ENCODE measurements around the gene RASD2. TPM values are rescaled to one million over a fixed set of nuclear protein-coding genes. Genes with fewer than 3 reads are reported as not detected.

The RASD2 gene
- total and polyA plus RNA-seq, 2 experiments from 2014 or later: 1.2 to 3.6 TPM

DNA sequence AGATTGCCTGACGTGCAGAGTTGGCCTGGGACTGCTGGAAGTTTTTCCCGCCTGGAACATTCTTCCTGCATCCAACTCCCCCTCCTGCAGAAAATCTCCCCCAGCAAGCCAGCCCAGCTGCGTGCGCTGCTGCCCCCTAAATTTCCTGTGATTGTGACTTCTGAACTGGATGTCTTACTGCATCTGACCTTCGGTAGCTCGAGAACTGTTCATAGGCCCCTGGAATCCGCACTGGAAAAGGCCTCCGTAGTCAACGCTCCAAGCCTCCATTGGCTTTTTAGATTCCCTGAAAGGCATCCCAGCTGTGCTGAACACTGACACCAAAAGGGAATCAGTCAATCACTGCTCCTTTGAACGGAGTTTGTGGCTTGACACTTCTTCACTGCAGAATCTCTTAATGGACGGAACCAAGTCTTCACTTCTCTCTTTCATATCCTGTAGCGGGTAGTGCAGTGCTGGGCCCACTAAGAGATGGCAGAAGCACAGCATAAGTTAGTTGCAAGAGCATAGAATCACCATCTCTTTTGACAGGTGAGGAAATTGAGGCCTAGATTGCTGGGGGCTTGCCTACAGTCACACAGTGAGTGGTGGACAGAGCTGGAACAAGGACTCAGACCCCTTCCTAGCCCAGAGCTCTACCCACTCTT lies 14.2 kb upstream of the RASD2 start:
- Mint-ChIP-seq H3K4me1 (peaks cover 15% of the 10 kb centered on the region), H3K4me3 (no peak overlapping the region), H3K27ac (no peak overlapping the region), H3K36me3 (ENCODE audit: low read depth) (no peaks in the 10 kb centered on the region), H3K27me3 (ENCODE audit: insufficient read depth, low read depth, poor library complexity) (peaks cover 10% of the 10 kb centered on the region), H3K9me3 (0 out of 3 replicates have a peak, but pooled peaks cover 4% of the 10 kb centered on the region)
- Histone ChIP-seq H2AFZ (no peak overlapping the region), H3K9me2 (ENCODE audit: insufficient read depth) (no peaks in the 10 kb centered on the region), H3K27me3 (ENCODE audit: insufficient read depth) (no peaks in the 10 kb centered on the region), H3F3A (replicated peaks; ENCODE audit: low read depth) (no peaks in the 10 kb centered on the region), H3K4me3 (no peak overlapping the region), H3K79me2 (replicated peaks; ENCODE audit: insufficient read depth) (no peaks in the 10 kb centered on the region), H3K4me2 (no peak overlapping the region), H4K20me1 (replicated peaks; ENCODE audit: insufficient read depth) (no peaks in the 10 kb centered on the region), H3K27ac (ENCODE audit: low read depth) (no peak overlapping the region), H3K36me3 (ENCODE audit: insufficient read depth) (no peaks in the 10 kb centered on the region), H3K4me1 (ENCODE audit: insufficient read depth) (no peaks in the 10 kb centered on the region)
- DNase-seq (ENCODE audit: low spot score): no peak
- TF ChIP-seq, protein P1, sequence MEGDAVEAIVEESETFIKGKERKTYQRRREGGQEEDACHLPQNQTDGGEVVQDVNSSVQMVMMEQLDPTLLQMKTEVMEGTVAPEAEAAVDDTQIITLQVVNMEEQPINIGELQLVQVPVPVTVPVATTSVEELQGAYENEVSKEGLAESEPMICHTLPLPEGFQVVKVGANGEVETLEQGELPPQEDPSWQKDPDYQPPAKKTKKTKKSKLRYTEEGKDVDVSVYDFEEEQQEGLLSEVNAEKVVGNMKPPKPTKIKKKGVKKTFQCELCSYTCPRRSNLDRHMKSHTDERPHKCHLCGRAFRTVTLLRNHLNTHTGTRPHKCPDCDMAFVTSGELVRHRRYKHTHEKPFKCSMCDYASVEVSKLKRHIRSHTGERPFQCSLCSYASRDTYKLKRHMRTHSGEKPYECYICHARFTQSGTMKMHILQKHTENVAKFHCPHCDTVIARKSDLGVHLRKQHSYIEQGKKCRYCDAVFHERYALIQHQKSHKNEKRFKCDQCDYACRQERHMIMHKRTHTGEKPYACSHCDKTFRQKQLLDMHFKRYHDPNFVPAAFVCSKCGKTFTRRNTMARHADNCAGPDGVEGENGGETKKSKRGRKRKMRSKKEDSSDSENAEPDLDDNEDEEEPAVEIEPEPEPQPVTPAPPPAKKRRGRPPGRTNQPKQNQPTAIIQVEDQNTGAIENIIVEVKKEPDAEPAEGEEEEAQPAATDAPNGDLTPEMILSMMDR (conservative IDR thresholded peaks at IDR 0.05; ENCODE audit: low read depth in 2 of 2): no peak
- TF ChIP-seq, protein P2, sequence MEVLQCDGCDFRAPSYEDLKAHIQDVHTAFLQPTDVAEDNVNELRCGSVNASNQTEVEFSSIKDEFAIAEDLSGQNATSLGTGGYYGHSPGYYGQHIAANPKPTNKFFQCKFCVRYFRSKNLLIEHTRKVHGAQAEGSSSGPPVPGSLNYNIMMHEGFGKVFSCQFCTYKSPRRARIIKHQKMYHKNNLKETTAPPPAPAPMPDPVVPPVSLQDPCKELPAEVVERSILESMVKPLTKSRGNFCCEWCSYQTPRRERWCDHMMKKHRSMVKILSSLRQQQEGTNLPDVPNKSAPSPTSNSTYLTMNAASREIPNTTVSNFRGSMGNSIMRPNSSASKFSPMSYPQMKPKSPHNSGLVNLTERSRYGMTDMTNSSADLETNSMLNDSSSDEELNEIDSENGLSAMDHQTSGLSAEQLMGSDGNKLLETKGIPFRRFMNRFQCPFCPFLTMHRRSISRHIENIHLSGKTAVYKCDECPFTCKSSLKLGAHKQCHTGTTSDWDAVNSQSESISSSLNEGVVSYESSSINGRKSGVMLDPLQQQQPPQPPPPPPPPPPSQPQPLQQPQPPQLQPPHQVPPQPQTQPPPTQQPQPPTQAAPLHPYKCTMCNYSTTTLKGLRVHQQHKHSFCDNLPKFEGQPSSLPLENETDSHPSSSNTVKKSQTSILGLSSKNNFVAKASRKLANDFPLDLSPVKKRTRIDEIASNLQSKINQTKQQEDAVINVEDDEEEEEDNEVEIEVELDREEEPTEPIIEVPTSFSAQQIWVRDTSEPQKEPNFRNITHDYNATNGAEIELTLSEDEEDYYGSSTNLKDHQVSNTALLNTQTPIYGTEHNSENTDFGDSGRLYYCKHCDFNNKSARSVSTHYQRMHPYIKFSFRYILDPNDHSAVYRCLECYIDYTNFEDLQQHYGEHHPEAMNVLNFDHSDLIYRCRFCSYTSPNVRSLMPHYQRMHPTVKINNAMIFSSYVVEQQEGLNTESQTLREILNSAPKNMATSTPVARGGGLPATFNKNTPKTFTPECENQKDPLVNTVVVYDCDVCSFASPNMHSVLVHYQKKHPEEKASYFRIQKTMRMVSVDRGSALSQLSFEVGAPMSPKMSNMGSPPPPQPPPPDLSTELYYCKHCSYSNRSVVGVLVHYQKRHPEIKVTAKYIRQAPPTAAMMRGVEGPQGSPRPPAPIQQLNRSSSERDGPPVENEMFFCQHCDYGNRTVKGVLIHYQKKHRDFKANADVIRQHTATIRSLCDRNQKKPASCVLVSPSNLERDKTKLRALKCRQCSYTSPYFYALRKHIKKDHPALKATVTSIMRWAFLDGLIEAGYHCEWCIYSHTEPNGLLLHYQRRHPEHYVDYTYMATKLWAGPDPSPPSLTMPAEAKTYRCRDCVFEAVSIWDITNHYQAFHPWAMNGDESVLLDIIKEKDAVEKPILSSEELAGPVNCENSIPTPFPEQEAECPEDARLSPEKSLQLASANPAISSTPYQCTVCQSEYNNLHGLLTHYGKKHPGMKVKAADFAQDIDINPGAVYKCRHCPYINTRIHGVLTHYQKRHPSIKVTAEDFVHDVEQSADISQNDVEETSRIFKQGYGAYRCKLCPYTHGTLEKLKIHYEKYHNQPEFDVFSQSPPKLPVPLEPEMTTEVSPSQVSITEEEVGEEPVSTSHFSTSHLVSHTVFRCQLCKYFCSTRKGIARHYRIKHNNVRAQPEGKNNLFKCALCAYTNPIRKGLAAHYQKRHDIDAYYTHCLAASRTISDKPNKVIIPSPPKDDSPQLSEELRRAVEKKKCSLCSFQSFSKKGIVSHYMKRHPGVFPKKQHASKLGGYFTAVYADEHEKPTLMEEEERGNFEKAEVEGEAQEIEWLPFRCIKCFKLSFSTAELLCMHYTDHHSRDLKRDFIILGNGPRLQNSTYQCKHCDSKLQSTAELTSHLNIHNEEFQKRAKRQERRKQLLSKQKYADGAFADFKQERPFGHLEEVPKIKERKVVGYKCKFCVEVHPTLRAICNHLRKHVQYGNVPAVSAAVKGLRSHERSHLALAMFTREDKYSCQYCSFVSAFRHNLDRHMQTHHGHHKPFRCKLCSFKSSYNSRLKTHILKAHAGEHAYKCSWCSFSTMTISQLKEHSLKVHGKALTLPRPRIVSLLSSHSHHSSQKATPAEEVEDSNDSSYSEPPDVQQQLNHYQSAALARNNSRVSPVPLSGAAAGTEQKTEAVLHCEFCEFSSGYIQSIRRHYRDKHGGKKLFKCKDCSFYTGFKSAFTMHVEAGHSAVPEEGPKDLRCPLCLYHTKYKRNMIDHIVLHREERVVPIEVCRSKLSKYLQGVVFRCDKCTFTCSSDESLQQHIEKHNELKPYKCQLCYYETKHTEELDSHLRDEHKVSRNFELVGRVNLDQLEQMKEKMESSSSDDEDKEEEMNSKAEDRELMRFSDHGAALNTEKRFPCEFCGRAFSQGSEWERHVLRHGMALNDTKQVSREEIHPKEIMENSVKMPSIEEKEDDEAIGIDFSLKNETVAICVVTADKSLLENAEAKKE (CRISPR knock-in tag; IDR thresholded peaks at IDR 0.05): no peak
- TF ChIP-seq, protein P3, sequence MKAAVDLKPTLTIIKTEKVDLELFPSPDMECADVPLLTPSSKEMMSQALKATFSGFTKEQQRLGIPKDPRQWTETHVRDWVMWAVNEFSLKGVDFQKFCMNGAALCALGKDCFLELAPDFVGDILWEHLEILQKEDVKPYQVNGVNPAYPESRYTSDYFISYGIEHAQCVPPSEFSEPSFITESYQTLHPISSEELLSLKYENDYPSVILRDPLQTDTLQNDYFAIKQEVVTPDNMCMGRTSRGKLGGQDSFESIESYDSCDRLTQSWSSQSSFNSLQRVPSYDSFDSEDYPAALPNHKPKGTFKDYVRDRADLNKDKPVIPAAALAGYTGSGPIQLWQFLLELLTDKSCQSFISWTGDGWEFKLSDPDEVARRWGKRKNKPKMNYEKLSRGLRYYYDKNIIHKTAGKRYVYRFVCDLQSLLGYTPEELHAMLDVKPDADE (IDR thresholded peaks at IDR 0.05): no peak
- no peak for TF ChIP-seq ZNF331 (CRISPR knock-in tag; IDR thresholded peaks at IDR 0.05; ENCODE audit: low read depth)
- TF ChIP-seq NANOG (IDR thresholded peaks at IDR 0.05; ENCODE audit: borderline replicate concordance): no peak
- no peak for TF ChIP-seq EZH2 (IDR thresholded peaks at IDR 0.05; ENCODE audit: low read depth, unreplicated experiment)
- TF ChIP-seq POLR2AphosphoS5 (IDR thresholded peaks at IDR 0.05; ENCODE audit: low read depth): no peak
- TF ChIP-seq, protein P4, sequence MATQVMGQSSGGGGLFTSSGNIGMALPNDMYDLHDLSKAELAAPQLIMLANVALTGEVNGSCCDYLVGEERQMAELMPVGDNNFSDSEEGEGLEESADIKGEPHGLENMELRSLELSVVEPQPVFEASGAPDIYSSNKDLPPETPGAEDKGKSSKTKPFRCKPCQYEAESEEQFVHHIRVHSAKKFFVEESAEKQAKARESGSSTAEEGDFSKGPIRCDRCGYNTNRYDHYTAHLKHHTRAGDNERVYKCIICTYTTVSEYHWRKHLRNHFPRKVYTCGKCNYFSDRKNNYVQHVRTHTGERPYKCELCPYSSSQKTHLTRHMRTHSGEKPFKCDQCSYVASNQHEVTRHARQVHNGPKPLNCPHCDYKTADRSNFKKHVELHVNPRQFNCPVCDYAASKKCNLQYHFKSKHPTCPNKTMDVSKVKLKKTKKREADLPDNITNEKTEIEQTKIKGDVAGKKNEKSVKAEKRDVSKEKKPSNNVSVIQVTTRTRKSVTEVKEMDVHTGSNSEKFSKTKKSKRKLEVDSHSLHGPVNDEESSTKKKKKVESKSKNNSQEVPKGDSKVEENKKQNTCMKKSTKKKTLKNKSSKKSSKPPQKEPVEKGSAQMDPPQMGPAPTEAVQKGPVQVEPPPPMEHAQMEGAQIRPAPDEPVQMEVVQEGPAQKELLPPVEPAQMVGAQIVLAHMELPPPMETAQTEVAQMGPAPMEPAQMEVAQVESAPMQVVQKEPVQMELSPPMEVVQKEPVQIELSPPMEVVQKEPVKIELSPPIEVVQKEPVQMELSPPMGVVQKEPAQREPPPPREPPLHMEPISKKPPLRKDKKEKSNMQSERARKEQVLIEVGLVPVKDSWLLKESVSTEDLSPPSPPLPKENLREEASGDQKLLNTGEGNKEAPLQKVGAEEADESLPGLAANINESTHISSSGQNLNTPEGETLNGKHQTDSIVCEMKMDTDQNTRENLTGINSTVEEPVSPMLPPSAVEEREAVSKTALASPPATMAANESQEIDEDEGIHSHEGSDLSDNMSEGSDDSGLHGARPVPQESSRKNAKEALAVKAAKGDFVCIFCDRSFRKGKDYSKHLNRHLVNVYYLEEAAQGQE (IDR thresholded peaks at IDR 0.05; ENCODE audit: unreplicated experiment): no peak
- TF ChIP-seq EZH2phosphoT487 (IDR thresholded peaks at IDR 0.05; ENCODE audit: unreplicated experiment): no peak
- no peak for TF ChIP-seq ZNF114 (CRISPR knock-in tag; IDR thresholded peaks at IDR 0.05)
- TF ChIP-seq STAT1 (IDR thresholded peaks at IDR 0.05; ENCODE audit: unreplicated experiment): no peak
- no peak for TF ChIP-seq JUNB (IDR thresholded peaks at IDR 0.05; ENCODE audit: unreplicated experiment)
- TF ChIP-seq CREB1 (CRISPR knock-in tag; IDR thresholded peaks at IDR 0.05; ENCODE audit: low read depth): no peak
- ATAC-seq: peak; percentile 20; the same call in 1 of the 3 replicates

Measured in GM23338 (cell line).